Activated T-cell treated with anti-CD3 and anti-CD28 coated beads, Interleukin-2, amount 50 U/mL, for 24 hours (primary cell): ENCODE results near the gene C17orf75.

Experiments
- DNase-seq: peaks from one replicate; pipeline ENCODE4 v3.0.0-alpha.2; 2020
- H3K27ac Mint-ChIP-seq: 2 replicates; pipeline ENCODE4 v1.8.0; 2020; ENCODE audit warnings: mild to moderate bottlenecking, mixed read lengths
- H3K27me3 Mint-ChIP-seq: 2 replicates; pipeline ENCODE4 v1.8.0; 2020; ENCODE audit warnings: mixed read lengths
- H3K36me3 Mint-ChIP-seq: 2 replicates; pipeline ENCODE4 v1.8.0; 2020; ENCODE audit warnings: low read depth, mixed read lengths
- H3K4me1 Mint-ChIP-seq: 2 replicates; pipeline ENCODE4 v1.8.0; 2020; ENCODE audit warnings: low read depth, mixed read lengths
- H3K4me3 Mint-ChIP-seq: 2 replicates; pipeline ENCODE4 v1.8.0; 2020; ENCODE audit warnings: mild to moderate bottlenecking, moderate library complexity, mixed read lengths
- H3K9me3 Mint-ChIP-seq: 2 replicates; pipeline ENCODE4 v1.8.0; 2020; ENCODE audit warnings: mixed read lengths

The C17orf75 gene

DNA sequence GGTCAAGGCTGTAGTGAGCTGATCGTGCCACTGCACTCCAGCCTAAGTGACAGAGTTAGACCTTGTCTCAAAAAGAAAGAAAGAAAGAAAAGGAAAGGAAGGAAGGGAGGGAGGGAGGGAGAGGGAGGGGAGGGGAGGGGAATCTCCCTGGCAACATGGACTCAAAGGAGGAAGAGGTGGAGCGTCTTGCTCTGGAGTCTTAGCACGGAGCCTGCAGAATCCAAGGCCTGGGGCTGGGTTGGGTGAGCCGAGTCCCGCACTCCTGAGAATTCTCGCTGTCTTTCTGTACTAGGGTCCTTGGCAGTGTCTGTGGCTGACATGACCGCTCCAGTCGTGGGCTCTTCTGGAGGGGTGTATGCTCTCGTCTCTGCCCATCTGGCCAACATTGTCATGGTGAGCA, 36.9 kb downstream of the C17orf75 start:
- Mint-ChIP-seq H3K4me1 (no peaks in the 10 kb centered on the region), H3K36me3 (no peaks in the 10 kb centered on the region), H3K9me3 (no peaks in the 10 kb centered on the region), H3K4me3 (no peak overlapping the region), H3K27me3 (no peaks in the 10 kb centered on the region), H3K27ac (no peak overlapping the region)
- DNase-seq: no peak

- no peak overlapping the region for H3K4me3 Mint-ChIP-seq
- no peak for DNase-seq
- no peaks in the 10 kb centered on the region for H3K36me3 Mint-ChIP-seq
- no peaks in the 10 kb centered on the region for H3K9me3 Mint-ChIP-seq
- H3K27ac Mint-ChIP-seq: no peak overlapping the region
- H3K27me3 Mint-ChIP-seq: no peaks in the 10 kb centered on the region
- H3K4me1 Mint-ChIP-seq: no peaks in the 10 kb centered on the region
These were observed 38.1 kb downstream of the C17orf75 start for GRCh38 chr17:32303781-32304288.

DNA sequence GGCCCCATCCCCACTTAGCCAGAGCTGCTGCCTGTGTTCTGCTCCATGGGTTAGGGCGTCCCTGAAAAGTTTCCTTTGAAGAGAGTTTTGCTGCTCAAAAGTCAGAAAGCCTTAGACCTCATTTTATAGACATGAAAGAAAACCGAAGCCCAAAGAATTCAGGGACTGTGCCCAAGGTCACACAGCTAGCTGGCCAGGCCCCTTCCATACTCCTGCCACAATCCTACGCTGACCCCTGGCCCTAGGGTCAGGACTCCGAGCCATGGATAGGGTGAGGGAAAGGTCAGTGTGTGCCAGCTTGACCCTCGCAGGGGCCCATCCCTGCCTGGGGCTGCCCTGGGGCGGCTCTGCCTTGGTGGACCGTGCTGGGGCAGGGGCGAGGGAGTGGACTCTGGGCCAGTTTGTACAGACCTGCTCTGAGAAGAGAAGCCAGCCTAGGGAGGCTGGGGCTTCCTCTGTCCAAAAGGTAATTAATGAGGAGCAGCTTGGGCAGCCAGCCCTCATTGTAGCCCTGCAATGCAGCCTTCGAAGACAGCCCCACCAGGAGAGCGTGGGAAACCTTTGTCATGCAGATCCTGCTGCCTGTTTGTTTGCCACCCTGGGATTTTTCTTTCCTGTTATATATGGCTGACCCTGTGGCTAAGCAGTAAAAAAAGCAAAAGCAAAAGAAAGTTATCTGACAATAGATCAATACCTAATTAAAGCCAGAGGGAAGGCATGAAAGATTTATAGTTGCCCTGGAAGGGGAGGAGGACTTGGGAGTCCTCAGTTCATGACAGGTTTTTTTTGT, 38.9 kb downstream of the C17orf75 start:
- Mint-ChIP-seq H3K27ac (no peak overlapping the region), H3K9me3 (no peaks in the 10 kb centered on the region), H3K4me3 (no peak overlapping the region), H3K4me1 (no peaks in the 10 kb centered on the region), H3K27me3 (no peaks in the 10 kb centered on the region), H3K36me3 (no peaks in the 10 kb centered on the region)
- DNase-seq: no peak

- Mint-ChIP-seq H3K36me3 (no peaks in the 10 kb centered on the region), H3K27me3 (no peaks in the 10 kb centered on the region), H3K9me3 (no peaks in the 10 kb centered on the region), H3K4me1 (no peaks in the 10 kb centered on the region), H3K27ac (no peak overlapping the region), H3K4me3 (no peak overlapping the region)
- no peak for DNase-seq
These were observed 39.9 kb downstream of the C17orf75 start for GRCh38 chr17:32302037-32302436.

DNA sequence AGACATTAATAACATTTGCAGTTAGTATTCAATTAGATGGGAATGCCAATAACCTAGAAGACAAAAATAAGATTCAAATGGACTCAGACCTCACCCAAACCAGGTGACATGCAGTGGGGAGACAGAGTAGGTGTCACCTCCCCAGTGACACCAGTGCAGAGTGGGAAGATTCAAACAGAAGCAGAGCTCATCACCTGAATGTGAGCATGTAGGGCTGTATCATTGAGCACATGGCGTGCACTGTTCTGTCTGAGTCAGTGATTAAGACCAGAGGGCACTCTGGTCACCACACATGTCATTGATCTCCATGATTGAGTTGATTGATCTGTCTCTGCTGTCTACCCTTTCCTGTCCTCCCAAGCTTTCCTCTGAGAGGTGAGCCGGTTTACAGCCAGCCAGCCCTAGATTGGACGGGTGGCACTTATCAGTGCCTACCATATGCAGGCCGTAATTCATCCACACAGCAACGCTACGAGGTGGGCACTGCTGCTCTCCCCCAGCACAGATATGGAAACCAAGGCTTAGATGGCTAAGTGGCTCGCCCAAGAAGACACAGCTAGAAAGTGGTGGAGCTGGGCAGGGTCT, 42.3 kb downstream of the C17orf75 start:
- Mint-ChIP-seq H3K9me3 (no peaks in the 10 kb centered on the region), H3K4me3 (no peak overlapping the region), H3K36me3 (no peaks in the 10 kb centered on the region), H3K4me1 (no peaks in the 10 kb centered on the region), H3K27me3 (no peaks in the 10 kb centered on the region), H3K27ac (no peak overlapping the region)
- no peak for DNase-seq

GRCh38 chr17:32298721-32299579, 43.0 kb downstream of the C17orf75 start:
- Mint-ChIP-seq H3K9me3 (no peaks in the 10 kb centered on the region), H3K4me1 (no peaks in the 10 kb centered on the region), H3K27ac (no peak overlapping the region), H3K4me3 (no peak overlapping the region), H3K36me3 (no peaks in the 10 kb centered on the region), H3K27me3 (no peaks in the 10 kb centered on the region)
- DNase-seq: no peak

- Mint-ChIP-seq H3K36me3 (no peaks in the 10 kb centered on the region), H3K4me1 (no peaks in the 10 kb centered on the region), H3K27me3 (no peaks in the 10 kb centered on the region), H3K9me3 (no peaks in the 10 kb centered on the region), H3K27ac (no peak overlapping the region), H3K4me3 (no peak overlapping the region)
- DNase-seq: no peak
These were observed 43.7 kb downstream of the C17orf75 start for GRCh38 chr17:32298298-32298697.

DNA sequence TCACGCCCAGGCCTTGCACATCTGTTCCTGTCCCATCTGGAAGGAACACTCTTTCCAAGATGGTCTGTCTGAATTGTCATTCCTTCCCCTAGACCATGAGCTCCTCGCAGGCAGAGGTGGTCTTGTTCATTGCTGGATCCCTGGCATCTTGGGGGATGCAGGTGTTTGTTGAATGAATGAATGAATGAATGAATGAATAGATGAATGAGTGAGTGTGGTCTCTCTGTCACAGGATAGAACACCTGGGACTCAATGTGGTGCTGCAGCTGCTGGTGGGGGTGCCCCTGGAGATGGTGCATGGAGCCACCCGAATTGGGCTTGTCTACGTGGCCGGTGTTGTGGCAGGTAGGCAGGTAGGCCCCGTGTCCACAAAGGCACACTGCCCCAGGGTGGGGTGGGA, 44.1 kb downstream of the C17orf75 start:
- no peak for DNase-seq

DNA sequence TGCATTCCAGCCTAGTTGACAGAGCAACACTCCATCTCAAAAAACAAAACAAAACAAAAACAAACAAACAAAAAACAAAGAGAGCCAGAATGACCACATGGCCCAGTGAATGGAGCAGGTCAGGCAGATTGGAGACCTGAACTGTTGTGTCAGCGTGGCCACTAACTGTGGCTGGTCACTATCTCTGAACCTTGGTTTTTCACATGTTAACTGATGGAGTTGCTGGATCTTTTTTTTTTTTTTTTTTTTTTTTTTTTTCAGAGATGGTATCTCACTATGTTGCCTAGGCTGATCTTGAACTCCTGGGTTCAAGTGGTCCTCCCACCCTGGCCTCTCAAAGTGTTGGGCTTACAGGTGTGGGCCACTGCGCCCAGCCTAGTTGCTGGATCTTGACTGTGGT, 44.5 kb downstream of the C17orf75 start:
- H3K4me1 Mint-ChIP-seq: no peaks in the 10 kb centered on the region
- H3K4me3 Mint-ChIP-seq: no peak overlapping the region
- H3K27ac Mint-ChIP-seq: no peak overlapping the region

More for the DNA sequence above, 44.1 kb downstream of the C17orf75 start:
- Mint-ChIP-seq H3K27ac (no peak overlapping the region), H3K4me1 (no peaks in the 10 kb centered on the region), H3K27me3 (no peaks in the 10 kb centered on the region), H3K9me3 (no peaks in the 10 kb centered on the region), H3K4me3 (no peak overlapping the region), H3K36me3 (no peaks in the 10 kb centered on the region)

DNA sequence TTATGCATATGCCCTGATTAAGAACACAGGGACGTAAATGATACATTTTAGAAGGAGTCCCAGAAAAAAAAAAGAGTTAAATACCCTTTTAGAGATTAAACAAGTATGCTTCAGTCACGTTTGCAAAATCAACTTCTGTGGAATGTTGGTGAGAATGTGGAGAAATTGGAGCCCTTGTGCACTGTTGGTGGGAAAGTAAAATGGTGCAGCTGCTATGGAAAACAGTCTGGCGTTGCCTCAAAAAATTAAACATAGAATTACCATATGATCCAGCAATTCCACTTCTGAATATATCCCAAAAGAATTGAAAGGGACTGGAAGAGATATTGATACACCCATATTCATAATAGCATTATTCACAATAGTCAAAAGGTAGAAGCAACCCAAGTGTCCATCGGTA, 49.9 kb downstream of the C17orf75 start:
- Mint-ChIP-seq H3K27me3 (no peaks in the 10 kb centered on the region), H3K27ac (no peak overlapping the region), H3K36me3 (no peaks in the 10 kb centered on the region), H3K4me3 (no peak overlapping the region), H3K4me1 (no peaks in the 10 kb centered on the region), H3K9me3 (no peaks in the 10 kb centered on the region)
- no peak for DNase-seq

More for the DNA sequence above, 44.5 kb downstream of the C17orf75 start:
- Mint-ChIP-seq H3K27me3 (no peaks in the 10 kb centered on the region), H3K36me3 (no peaks in the 10 kb centered on the region), H3K9me3 (no peaks in the 10 kb centered on the region)
- no peak for DNase-seq

DNA sequence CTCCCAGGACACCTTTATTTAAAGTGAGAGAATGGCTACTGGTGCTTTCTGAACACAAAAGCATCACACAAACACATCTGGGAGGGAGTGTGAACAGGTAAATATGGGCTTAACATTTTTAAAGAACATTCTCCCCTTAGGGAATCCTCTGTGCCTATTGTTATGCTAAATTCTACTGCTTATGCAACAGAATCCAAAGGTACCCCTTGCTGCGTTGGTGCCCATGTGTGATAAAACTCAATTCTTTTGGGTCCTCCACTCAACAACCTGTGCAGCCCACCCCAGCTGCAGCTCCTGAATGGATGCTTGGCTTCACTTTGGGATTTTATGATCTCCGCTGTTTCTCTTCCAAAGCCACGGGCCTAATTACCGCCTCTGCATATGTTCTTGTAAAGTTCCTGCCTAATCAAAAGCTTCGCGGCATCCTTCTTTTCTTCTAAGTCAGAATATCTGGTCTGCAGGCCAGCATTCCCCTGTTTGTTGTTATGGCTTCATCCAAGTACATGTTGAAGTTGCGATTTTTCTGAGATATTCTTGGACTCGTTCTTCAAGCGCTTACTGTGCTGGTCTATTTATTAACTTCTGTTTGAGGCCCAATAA, 52.4 kb downstream of the C17orf75 start:
- no peak for DNase-seq
- Mint-ChIP-seq H3K36me3 (no peaks in the 10 kb centered on the region), H3K27me3 (no peaks in the 10 kb centered on the region), H3K9me3 (no peaks in the 10 kb centered on the region), H3K27ac (no peak overlapping the region), H3K4me3 (no peak overlapping the region), H3K4me1 (no peaks in the 10 kb centered on the region)

DNA sequence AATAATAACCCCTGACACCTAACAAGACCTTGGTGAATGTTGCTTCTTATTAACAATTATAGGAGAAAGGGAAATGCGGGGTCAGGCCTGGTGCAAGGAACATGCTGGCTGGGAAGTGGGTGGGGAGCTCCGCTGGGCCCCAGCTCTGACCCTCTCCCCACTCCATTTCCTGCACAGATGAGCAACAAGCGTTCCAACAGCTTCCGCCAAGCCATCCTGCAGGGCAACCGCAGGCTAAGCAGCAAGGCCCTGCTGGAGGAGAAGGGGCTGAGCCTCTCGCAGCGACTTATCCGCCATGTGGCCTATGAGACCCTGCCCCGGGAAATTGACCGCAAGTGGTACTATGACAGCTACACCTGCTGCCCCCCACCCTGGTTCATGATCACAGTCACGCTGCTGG, 53.4 kb downstream of the C17orf75 start:
- DNase-seq: no peak
- no peaks in the 10 kb centered on the region for H3K36me3 Mint-ChIP-seq
- H3K4me3 Mint-ChIP-seq: no peak overlapping the region
- no peaks in the 10 kb centered on the region for H3K9me3 Mint-ChIP-seq
- H3K27ac Mint-ChIP-seq: no peak overlapping the region
- H3K4me1 Mint-ChIP-seq: no peaks in the 10 kb centered on the region
- H3K27me3 Mint-ChIP-seq: peaks cover 9% of the 10 kb centered on the region

DNA sequence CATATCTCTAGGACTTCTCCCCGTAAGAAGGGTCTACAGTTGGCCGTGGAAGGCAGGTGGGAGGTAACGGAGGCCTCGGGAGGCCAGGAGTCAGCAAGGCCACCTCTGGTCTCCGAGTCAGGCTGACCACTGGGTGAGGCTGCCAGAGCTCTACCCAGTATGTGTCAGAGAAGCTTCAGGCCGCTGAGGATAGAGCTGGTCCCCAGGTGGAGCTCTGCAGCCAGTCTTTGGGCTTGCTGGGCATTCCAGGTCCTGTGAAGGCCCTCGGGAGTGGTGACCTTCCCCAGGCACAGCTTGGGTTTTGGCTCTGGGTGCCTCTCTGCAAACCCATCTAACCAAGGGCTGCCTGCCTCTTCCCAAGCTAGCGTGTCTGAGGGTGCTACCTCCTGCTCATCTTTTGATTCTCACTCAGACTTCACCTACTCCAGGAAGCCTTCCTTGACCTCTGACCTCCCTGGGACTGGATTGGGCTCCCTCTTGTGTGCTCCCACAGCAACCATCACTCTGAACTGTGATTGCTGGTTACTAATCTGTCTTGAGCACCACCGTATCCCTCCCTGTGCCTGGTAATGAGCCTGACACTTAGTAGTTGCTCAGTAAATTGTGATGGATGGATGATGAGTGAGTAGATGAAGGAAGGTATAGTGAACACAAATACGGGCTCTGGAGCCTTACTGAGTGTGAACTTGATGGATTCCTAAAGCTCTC, 54.0 kb downstream of the C17orf75 start:
- H3K27ac Mint-ChIP-seq: no peak overlapping the region
- no peak for DNase-seq
- H3K27me3 Mint-ChIP-seq: peaks cover 11% of the 10 kb centered on the region
- H3K36me3 Mint-ChIP-seq: no peaks in the 10 kb centered on the region
- no peaks in the 10 kb centered on the region for H3K9me3 Mint-ChIP-seq
- no peaks in the 10 kb centered on the region for H3K4me1 Mint-ChIP-seq
- H3K4me3 Mint-ChIP-seq: no peak overlapping the region

GRCh38 chr17:32286518-32286900, 55.5 kb downstream of the C17orf75 start:
- Mint-ChIP-seq H3K27ac (no peak overlapping the region), H3K27me3 (peaks cover 11% of the 10 kb centered on the region), H3K36me3 (no peaks in the 10 kb centered on the region), H3K4me1 (no peaks in the 10 kb centered on the region), H3K9me3 (no peaks in the 10 kb centered on the region), H3K4me3 (no peak overlapping the region)
- no peak for DNase-seq
